PC-9 (cell line): Measurements from ENCODE around the gene OR51B4. TPM values are rescaled to one million over a fixed set of nuclear protein-coding genes. Genes with fewer than 3 reads are reported as not detected.

Experiments used
- BruUV-seq: library from RNA; stranded (reverse); fragments of 400-500 nt; replicated peaks from 2 replicates; lab custom pipeline; 2021; lab: Mats Ljungman, UMichigan
- CTCF ChIA-PET: fragments of 300-600 bp; sonication (Branson Sonifier 250); formaldehyde crosslinking; loops from one replicate; lab custom pipeline; 2022; ENCODE audit warnings: antibody characterized with exemption; lab: Charles Lee
- POLR2A ChIA-PET: fragments of 300-600 bp; sonication (Branson Sonifier 250); formaldehyde crosslinking; loops from one replicate; lab custom pipeline; 2022; ENCODE audit warnings: antibody characterized with exemption; ENCODE audit not compliant: unreplicated experiment; lab: Charles Lee
- DNase-seq, 2 experiments: peaks; one replicate each; pipeline versions ENCODE4 v3.0.0 to v3.0.0-alpha.2; 2015 to 2022; ENCODE audit warnings: mixed read lengths in 1 of 2
- H2AFZ ChIP-seq: fragments of 200-600 bp; sonication (generic); 2 replicates; pipeline ENCODE4 v1.8.1; 2017; ENCODE audit warnings: antibody characterized with exemption
- H3F3A ChIP-seq: fragments of 200-600 bp; sonication (generic); 2 replicates; pipeline ENCODE4 v1.8.1; 2017; ENCODE audit warnings: antibody characterized with exemption, mild to moderate bottlenecking, low read depth; ENCODE audit not compliant: insufficient read depth
- H3K27ac ChIP-seq: fragments of 200-600 bp; sonication (generic); 2 replicates; pipeline ENCODE4 v1.6.1; 2016; ENCODE audit warnings: mixed run types
- H3K27me3 ChIP-seq: fragments of 200-600 bp; sonication (generic); 2 replicates; pipeline ENCODE4 v1.6.1; 2016; ENCODE audit warnings: low read depth, mixed run types; ENCODE audit not compliant: insufficient read depth
- H3K36me3 ChIP-seq: fragments of 200-600 bp; sonication (generic); 2 replicates; pipeline ENCODE4 v1.6.1; 2016; ENCODE audit warnings: low read depth, mixed run types
- H3K4me1 ChIP-seq: fragments of 200-600 bp; sonication (generic); replicated peaks from 2 replicates; pipeline ENCODE4 v1.6.1; 2016; ENCODE audit warnings: mixed run types; ENCODE audit not compliant: insufficient read depth
- H3K4me2 ChIP-seq: fragments of 200-600 bp; sonication (generic); 2 replicates; pipeline ENCODE4 v1.6.1; 2017; ENCODE audit warnings: mixed run types
- H3K4me3 ChIP-seq: fragments of 200-600 bp; sonication (generic); 2 replicates; pipeline ENCODE4 v1.6.1; 2016; ENCODE audit warnings: mixed run types
- H3K79me2 ChIP-seq: fragments of 200-600 bp; sonication (generic); 2 replicates; pipeline ENCODE4 v1.6.1; 2017; ENCODE audit warnings: low read depth, mixed run types
- H3K9me2 ChIP-seq: fragments of 200-600 bp; sonication (generic); 2 replicates; pipeline ENCODE4 v1.8.1; 2017; ENCODE audit warnings: mild to moderate bottlenecking; ENCODE audit not compliant: insufficient read depth
- H3K9me3 ChIP-seq: fragments of 200-600 bp; sonication (generic); 2 replicates; pipeline ENCODE4 v1.8.1; 2016; ENCODE audit warnings: low read depth; ENCODE audit not compliant: insufficient read depth
- H4K20me1 ChIP-seq: fragments of 200-600 bp; sonication (generic); 2 replicates; pipeline ENCODE4 v1.8.1; 2017; ENCODE audit not compliant: insufficient read depth
- EZH2 ChIP-seq: fragments of 200-600 bp; sonication (generic); IDR thresholded peaks from 2 replicates; pipeline ENCODE4 v1.8.0; 2017; ENCODE audit warnings: antibody characterized with exemption, low read depth
- intact Hi-C: fragments of 100-400 bp; cut with micrococcal nuclease; formaldehyde crosslinking; loops from one replicate; pipeline ENCODE4 v1.10.0; 2022; ENCODE audit not compliant: unreplicated experiment
- total RNA-seq: library from RNA; stranded (reverse); gene quantifications from 2 replicates; pipeline ENCODE4 v1.2.3, GENCODE V29; 2021
- TF ChIP-seq, protein P1 (sequence below): fragments of 200-600 bp; sonication (generic); conservative IDR thresholded peaks from 2 replicates; pipeline ENCODE4 v1.6.1; 2017; ENCODE audit warnings: mixed run types, antibody characterized with exemption, mild to moderate bottlenecking, moderate library complexity

The OR51B4 gene
- total RNA-seq, 1 experiment from 2014 or later, result not detected

DNA sequence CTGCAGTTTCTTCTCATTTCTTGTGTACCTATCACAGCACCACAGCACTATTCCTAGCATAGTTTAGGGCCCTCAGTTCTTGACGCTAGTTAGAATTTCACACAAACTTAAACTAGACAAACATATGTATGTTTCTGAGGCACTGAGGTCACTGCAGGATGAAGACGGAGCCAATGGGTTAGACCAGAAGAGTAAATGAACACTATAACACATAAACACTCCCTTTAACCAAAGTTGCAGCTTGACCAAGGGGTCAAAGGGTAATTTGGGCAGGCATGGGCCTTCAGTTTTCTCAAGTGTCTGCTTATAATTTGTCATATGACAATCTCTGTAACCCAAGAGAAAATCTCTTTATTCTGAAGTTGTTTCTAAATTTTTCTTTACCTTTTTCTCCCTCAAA lies 19.1 kb downstream of the OR51B4 start:
- ChIA-PET POLR2A (no interaction called here), CTCF (no interaction called here)
- no peaks in the 10 kb centered on the region for H3K9me3 ChIP-seq
- intact Hi-C loops, result no loop called here
- H3K79me2 ChIP-seq, result no peaks in the 10 kb centered on the region
- TF ChIP-seq, protein P1, sequence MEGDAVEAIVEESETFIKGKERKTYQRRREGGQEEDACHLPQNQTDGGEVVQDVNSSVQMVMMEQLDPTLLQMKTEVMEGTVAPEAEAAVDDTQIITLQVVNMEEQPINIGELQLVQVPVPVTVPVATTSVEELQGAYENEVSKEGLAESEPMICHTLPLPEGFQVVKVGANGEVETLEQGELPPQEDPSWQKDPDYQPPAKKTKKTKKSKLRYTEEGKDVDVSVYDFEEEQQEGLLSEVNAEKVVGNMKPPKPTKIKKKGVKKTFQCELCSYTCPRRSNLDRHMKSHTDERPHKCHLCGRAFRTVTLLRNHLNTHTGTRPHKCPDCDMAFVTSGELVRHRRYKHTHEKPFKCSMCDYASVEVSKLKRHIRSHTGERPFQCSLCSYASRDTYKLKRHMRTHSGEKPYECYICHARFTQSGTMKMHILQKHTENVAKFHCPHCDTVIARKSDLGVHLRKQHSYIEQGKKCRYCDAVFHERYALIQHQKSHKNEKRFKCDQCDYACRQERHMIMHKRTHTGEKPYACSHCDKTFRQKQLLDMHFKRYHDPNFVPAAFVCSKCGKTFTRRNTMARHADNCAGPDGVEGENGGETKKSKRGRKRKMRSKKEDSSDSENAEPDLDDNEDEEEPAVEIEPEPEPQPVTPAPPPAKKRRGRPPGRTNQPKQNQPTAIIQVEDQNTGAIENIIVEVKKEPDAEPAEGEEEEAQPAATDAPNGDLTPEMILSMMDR, result no peak
- TF ChIP-seq EZH2, result no peak
- no peak overlapping the region for H3K27ac ChIP-seq
- 0 out of 2 replicates have a peak, but pooled peaks cover 3% of the 10 kb centered on the region for H3F3A ChIP-seq
- no TSS peak for BruUV-seq
- no peak overlapping the region for H3K4me2 ChIP-seq
- DNase-seq, result no peak
- H4K20me1 ChIP-seq, result no peaks in the 10 kb centered on the region
- H3K4me3 ChIP-seq, result no peak overlapping the region
- no peaks in the 10 kb centered on the region for H3K27me3 ChIP-seq
- no peaks in the 10 kb centered on the region for H3K36me3 ChIP-seq
- no peak overlapping the region for H2AFZ ChIP-seq
- peaks cover 7% of the 10 kb centered on the region for H3K4me1 ChIP-seq
- no peaks in the 10 kb centered on the region for H3K9me2 ChIP-seq

DNA sequence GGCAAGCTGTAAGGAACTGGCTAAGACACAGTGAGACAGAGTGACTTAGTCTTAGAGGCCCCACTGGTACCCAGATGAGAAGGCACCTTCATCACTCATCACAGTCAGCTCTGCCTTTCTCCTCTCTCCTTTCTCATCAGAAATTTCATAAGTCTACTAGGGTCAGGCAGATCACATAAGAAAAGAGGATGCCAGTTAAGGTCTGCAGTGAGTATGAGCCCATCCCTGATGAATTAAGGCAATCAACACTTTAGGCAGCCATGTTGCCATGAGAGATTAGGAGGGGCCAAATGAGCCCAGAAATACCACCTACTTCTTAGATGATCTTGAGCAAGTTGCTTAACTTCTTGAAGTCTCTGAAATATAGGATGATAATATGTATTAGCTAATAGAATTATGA lies 20.1 kb downstream of the OR51B4 start:
- TF ChIP-seq, protein P1, result no peak
- TF ChIP-seq EZH2, result no peak
- POLR2A ChIA-PET, result no interaction called here
- H3K79me2 ChIP-seq, result no peaks in the 10 kb centered on the region
- CTCF ChIA-PET, result no interaction called here
- no peaks in the 10 kb centered on the region for H3K9me3 ChIP-seq
- H3K27ac ChIP-seq, result peak overlapping the region; percentile 56
- H2AFZ ChIP-seq, result no peak overlapping the region
- intact Hi-C loops, result no loop called here
- H3K27me3 ChIP-seq, result no peaks in the 10 kb centered on the region
- no peaks in the 10 kb centered on the region for H3K36me3 ChIP-seq
- no TSS peak for BruUV-seq
- DNase-seq, result no peak
- H3F3A ChIP-seq, result 0 out of 2 replicates have a peak, but pooled peaks cover 3% of the 10 kb centered on the region
- H3K4me3 ChIP-seq, result no peak overlapping the region
- no peak overlapping the region for H3K4me2 ChIP-seq
- H3K9me2 ChIP-seq, result no peaks in the 10 kb centered on the region
- H3K4me1 ChIP-seq, result peaks cover 7% of the 10 kb centered on the region
- no peaks in the 10 kb centered on the region for H4K20me1 ChIP-seq

DNA sequence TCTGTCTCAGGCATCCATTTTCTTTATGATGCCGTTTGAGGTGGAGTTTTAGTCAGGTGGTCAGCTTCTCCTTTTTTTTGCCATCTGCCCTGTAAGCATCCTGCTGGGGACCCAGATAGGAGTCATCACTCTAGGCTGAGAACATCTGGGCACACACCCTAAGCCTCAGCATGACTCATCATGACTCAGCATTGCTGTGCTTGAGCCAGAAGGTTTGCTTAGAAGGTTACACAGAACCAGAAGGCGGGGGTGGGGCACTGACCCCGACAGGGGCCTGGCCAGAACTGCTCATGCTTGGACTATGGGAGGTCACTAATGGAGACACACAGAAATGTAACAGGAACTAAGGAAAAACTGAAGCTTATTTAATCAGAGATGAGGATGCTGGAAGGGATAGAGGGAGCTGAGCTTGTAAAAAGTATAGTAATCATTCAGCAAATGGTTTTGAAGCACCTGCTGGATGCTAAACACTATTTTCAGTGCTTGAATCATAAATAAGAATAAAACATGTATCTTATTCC lies 21.1 kb downstream of the OR51B4 start:
- POLR2A ChIA-PET, result no interaction called here
- H3K9me3 ChIP-seq, result no peaks in the 10 kb centered on the region
- no TSS peak for BruUV-seq
- no peak overlapping the region for H3K4me3 ChIP-seq
- DNase-seq, result peak; percentile 71 to 72
- TF ChIP-seq, protein P1, result no peak
- TF ChIP-seq EZH2, result no peak
- 0 out of 2 replicates have a peak, but pooled peaks cover 3% of the 10 kb centered on the region for H3F3A ChIP-seq
- H3K4me1 ChIP-seq, result peaks cover 7% of the 10 kb centered on the region
- no peaks in the 10 kb centered on the region for H3K79me2 ChIP-seq
- H3K27ac ChIP-seq, result peak overlapping the region; percentile 56
- CTCF ChIA-PET, result no interaction called here
- no peak overlapping the region for H2AFZ ChIP-seq
- H4K20me1 ChIP-seq, result no peaks in the 10 kb centered on the region
- no peaks in the 10 kb centered on the region for H3K9me2 ChIP-seq
- peak overlapping the region; percentile 34; the same call in 1 of the 2 replicates for H3K4me2 ChIP-seq
- H3K36me3 ChIP-seq, result no peaks in the 10 kb centered on the region
- intact Hi-C loops, result no loop called here
- H3K27me3 ChIP-seq, result no peaks in the 10 kb centered on the region
